HepG2 (cell line): ENCODE data around the gene DHRS13. TPM values are rescaled to one million over a fixed set of nuclear protein-coding genes. Genes with fewer than 3 reads are reported as not detected.

Experiments used
- AGO2 ChIP-seq: fragments of 200-400 bp; formaldehyde crosslinking; optimal IDR thresholded peaks from 2 replicates; pipeline ENCODE3; 2017; ENCODE audit warnings: mild to moderate bottlenecking, low read depth, low read length, moderate library complexity
- EED ChIP-seq: sonication (generic); formaldehyde crosslinking; IDR thresholded peaks from 2 replicates; pipeline ENCODE4 v1.5.0; 2020; ENCODE audit warnings: mild to moderate bottlenecking, missing genetic modification reagents
- ERF ChIP-seq: IDR thresholded peaks from 2 replicates; pipeline ENCODE4 v1.6.1; 2018; ENCODE audit warnings: missing biosample characterization, missing genetic modification reagents
- HMGXB4 ChIP-seq, 2 experiments: sonication (generic) in 1 of 2; formaldehyde crosslinking in 1 of 2; IDR thresholded peaks; 2 replicates each; pipeline versions ENCODE4 v1.4.0 to v1.6.1; 2018 to 2020; ENCODE audit warnings: missing genetic modification reagents in 2 of 2, borderline replicate concordance in 1 of 2, low read depth in 1 of 2, mild to moderate bottlenecking in 1 of 2, missing biosample characterization in 1 of 2
- MAZ ChIP-seq, 2 experiments: sonication (generic) in 1 of 2; formaldehyde crosslinking in 1 of 2; IDR thresholded peaks; 2 replicates each; pipeline versions ENCODE4 v1.5.0 to v1.6.1; 2012 to 2020; ENCODE audit warnings: low read depth in 2 of 2, mild to moderate bottlenecking in 2 of 2, borderline replicate concordance in 1 of 2, improper control_type of control experiment in 1 of 2, low read length in 1 of 2, missing genetic modification reagents in 1 of 2, moderate library complexity in 1 of 2
- MYPOP ChIP-seq: sonication (generic); formaldehyde crosslinking; IDR thresholded peaks from 2 replicates; pipeline ENCODE4 v1.8.1; 2023; ENCODE audit warnings: mild to moderate bottlenecking, moderate library complexity, missing genetic modification reagents
- PHF8 ChIP-seq: sonication (generic); formaldehyde crosslinking; IDR thresholded peaks from 2 replicates; pipeline ENCODE4 v1.5.0; 2020; ENCODE audit warnings: missing genetic modification reagents
- RAD51 ChIP-seq: fragments of 450-650 bp; IDR thresholded peaks from 2 replicates; pipeline ENCODE4 v1.6.1; 2016; ENCODE audit warnings: borderline replicate concordance
- RERE ChIP-seq: IDR thresholded peaks from 2 replicates; pipeline ENCODE4 v1.6.1; 2016; ENCODE audit warnings: low read depth, missing genetic modification reagents, missing compliant biosample characterization
- SP2 ChIP-seq: sonication (generic); formaldehyde crosslinking; IDR thresholded peaks from 2 replicates; pipeline ENCODE4 v1.5.1; 2020; ENCODE audit warnings: mild to moderate bottlenecking, missing genetic modification reagents
- THAP11 ChIP-seq: IDR thresholded peaks from 2 replicates; pipeline ENCODE4 v1.6.1; 2016; ENCODE audit warnings: missing biosample characterization, missing genetic modification reagents
- ZBTB21 ChIP-seq: sonication (generic); formaldehyde crosslinking; IDR thresholded peaks from 2 replicates; pipeline ENCODE4 v1.4.0; 2020; ENCODE audit warnings: missing genetic modification reagents
- ZNF230 ChIP-seq: sonication (generic); formaldehyde crosslinking; IDR thresholded peaks from 2 replicates; pipeline ENCODE4 v1.4.0; 2020; ENCODE audit warnings: mild to moderate bottlenecking, missing genetic modification reagents
- ZNF362 ChIP-seq: sonication (generic); formaldehyde crosslinking; IDR thresholded peaks from 2 replicates; pipeline ENCODE4 v1.4.0; 2020; ENCODE audit warnings: missing genetic modification reagents, mild to moderate bottlenecking, borderline replicate concordance
- ZNF530 ChIP-seq: sonication (generic); formaldehyde crosslinking; IDR thresholded peaks from 2 replicates; pipeline ENCODE4 v1.5.0; 2020; ENCODE audit warnings: low read depth, mild to moderate bottlenecking, missing genetic modification reagents
- ZSCAN25 ChIP-seq: sonication (generic); formaldehyde crosslinking; IDR thresholded peaks from 2 replicates; pipeline ENCODE4 v1.8.0; 2022; ENCODE audit warnings: mild to moderate bottlenecking, missing genetic modification reagents
- polyA plus RNA-seq, 8 experiments: library from polyadenylated mRNA; depleted of rRNA in 3 of 8; stranded (reverse) in 7 of 8; unstranded in 1 of 8; fragments of >200 nt; fragmentation: Illumina TruSeq in 4 of 8; extraction: Trizol in 4 of 8; gene quantifications; 2 replicates each; pipeline versions ENCODE4 v1.2.1 to v1.2.3, GENCODE V29; 2011 to 2016; ENCODE audit warnings: low read depth in 4 of 8, missing spikeins in 1 of 8, mixed read lengths in 1 of 8; ENCODE audit not compliant: insufficient read depth in 1 of 8
- total RNA-seq, 5 experiments: library from RNA; depleted of rRNA; stranded (reverse); fragments of >200 nt; fragmentation: Illumina TruSeq; extraction: Trizol; gene quantifications; 2 replicates each; pipeline ENCODE4 v1.2.3, GENCODE V29; 2016; ENCODE audit warnings: low read depth in 1 of 5

Gene DHRS13
- total and polyA plus RNA-seq, 2 of the 13 experiments (the other 11 are each of a cell fraction or from before 2014, with no cell fraction given): 11.8 to 12.6 TPM

- TF ChIP-seq EED (CRISPR knock-in tag): 0 out of 2 replicates have a peak, but pooled peaks have one; percentile 31
- 0 out of 2 replicates have a peak, but pooled peaks have one; percentile 33 for TF ChIP-seq ZNF230
- TF ChIP-seq SP2 (CRISPR knock-in tag): no peak
- peak; percentile 67 for TF ChIP-seq AGO2
- no peak for TF ChIP-seq RAD51
- TF ChIP-seq ZNF530 (CRISPR knock-in tag): no peak
- TF ChIP-seq ERF (CRISPR knock-in tag): peak; percentile 30; the same call in 1 of the 2 replicates
- TF ChIP-seq ZSCAN25: no peak
- TF ChIP-seq PHF8 (CRISPR knock-in tag): 0 out of 2 replicates have a peak, but pooled peaks have one; percentile 1
- TF ChIP-seq MAZ (IDR thresholded peaks at IDR 0.05; ENCODE audit: borderline replicate concordance, low read depth, low read length): no peak
- peak; percentile 49; the same call in 1 of the 2 replicates for TF ChIP-seq MAZ (CRISPR knock-in tag; IDR thresholded peaks at IDR 0.05; ENCODE audit: low read depth)
- TF ChIP-seq RERE: no peak
- TF ChIP-seq ZNF362: no peak
- TF ChIP-seq MYPOP (CRISPR knock-in tag): peak; percentile 34
- 0 out of 2 replicates have a peak, but pooled peaks have one; percentile 17 for TF ChIP-seq THAP11 (CRISPR knock-in tag)
- TF ChIP-seq ZBTB21: no peak
- 0 out of 4 replicates have a peak, but pooled peaks of 1 of the 2 experiments have one; percentile 0 for TF ChIP-seq HMGXB4 (CRISPR knock-in tag; IDR thresholded peaks at IDR 0.05; ENCODE audit: borderline replicate concordance in 1 of 2, low read depth in 1 of 2)
Observed at GRCh38 chr17:28950017-28950751, 47.3 kb upstream of the DHRS13 start (continued).
